HEK293T (cell line): ENCODE results near the gene ROS1.

Experiments
- CTCF ChIA-PET: fragments of 350-600 bp; formaldehyde crosslinking; extraction: SDS; loops from one replicate; lab custom pipeline; 2021; ENCODE audit warnings: antibody characterized with exemption, inconsistent platforms; lab: Yijun Ruan, JAX
- POLR2A ChIA-PET: fragments of 350-600 bp; formaldehyde crosslinking; extraction: SDS; loops from one replicate; lab custom pipeline; 2020; ENCODE audit warnings: antibody characterized with exemption, inconsistent platforms; lab: Yijun Ruan, JAX
- DNase-seq: peaks from one replicate; pipeline ENCODE4 v3.0.0; 2012; ENCODE audit warnings: mixed read lengths; ENCODE audit errors: extremely low spot score
- ARNT ChIP-seq: fragments of 450-650 bp; IDR thresholded peaks from 2 replicates; pipeline ENCODE4 v1.6.1; 2017; ENCODE audit warnings: mild to moderate bottlenecking
- BHLHE40 ChIP-seq: fragments of 450-650 bp; IDR thresholded peaks from 2 replicates; pipeline ENCODE4 v1.6.1; 2016; ENCODE audit warnings: mild to moderate bottlenecking, moderate library complexity, borderline replicate concordance
- CTBP1 ChIP-seq: fragments of 450-650 bp; IDR thresholded peaks from 2 replicates; pipeline ENCODE4 v1.6.1; 2016; ENCODE audit warnings: borderline replicate concordance
- ELF4 ChIP-seq: fragments of 450-650 bp; IDR thresholded peaks from 2 replicates; pipeline ENCODE4 v1.6.1; 2017; ENCODE audit warnings: antibody characterized with exemption
- FOXA1 ChIP-seq: fragments of 450-650 bp; IDR thresholded peaks from 2 replicates; pipeline ENCODE4 v1.6.1; 2016; ENCODE audit warnings: mild to moderate bottlenecking
- FOXK2 ChIP-seq: fragments of 450-650 bp; IDR thresholded peaks from 2 replicates; pipeline ENCODE4 v1.6.1; 2016; ENCODE audit warnings: mild to moderate bottlenecking
- FOXM1 ChIP-seq: fragments of 450-650 bp; IDR thresholded peaks from 2 replicates; pipeline ENCODE4 v1.6.1; 2017; ENCODE audit warnings: mild to moderate bottlenecking, borderline replicate concordance
- HDGF ChIP-seq: fragments of 450-650 bp; IDR thresholded peaks from 2 replicates; pipeline ENCODE4 v1.6.1; 2017; ENCODE audit warnings: antibody characterized with exemption, borderline replicate concordance
- L3MBTL2 ChIP-seq: fragments of 450-650 bp; conservative IDR thresholded peaks from 2 replicates; pipeline ENCODE4 v1.6.1; 2016; ENCODE audit warnings: mild to moderate bottlenecking
- LEF1 ChIP-seq: fragments of 450-650 bp; IDR thresholded peaks from 2 replicates; pipeline ENCODE4 v1.6.1; 2017; ENCODE audit warnings: mild to moderate bottlenecking, borderline replicate concordance
- NFRKB ChIP-seq: fragments of 450-650 bp; IDR thresholded peaks from 2 replicates; pipeline ENCODE4 v1.6.1; 2016; ENCODE audit warnings: mild to moderate bottlenecking, moderate library complexity
- SP1 ChIP-seq: fragments of 450-650 bp; IDR thresholded peaks from 2 replicates; pipeline ENCODE4 v1.6.1; 2017
- SUZ12 ChIP-seq: fragments of 450-650 bp; IDR thresholded peaks from 2 replicates; pipeline ENCODE4 v1.6.1; 2016; ENCODE audit warnings: mild to moderate bottlenecking
- TARDBP ChIP-seq: fragments of 450-650 bp; IDR thresholded peaks from 2 replicates; pipeline ENCODE4 v1.6.1; 2016
- ZNF384 ChIP-seq: fragments of 450-650 bp; IDR thresholded peaks from 2 replicates; pipeline ENCODE4 v1.6.1; 2016
- TF ChIP-seq, protein P1 (sequence below): fragments of 450-650 bp; IDR thresholded peaks from 2 replicates; pipeline ENCODE4 v1.6.1; 2016

ROS1 gene

DNA sequence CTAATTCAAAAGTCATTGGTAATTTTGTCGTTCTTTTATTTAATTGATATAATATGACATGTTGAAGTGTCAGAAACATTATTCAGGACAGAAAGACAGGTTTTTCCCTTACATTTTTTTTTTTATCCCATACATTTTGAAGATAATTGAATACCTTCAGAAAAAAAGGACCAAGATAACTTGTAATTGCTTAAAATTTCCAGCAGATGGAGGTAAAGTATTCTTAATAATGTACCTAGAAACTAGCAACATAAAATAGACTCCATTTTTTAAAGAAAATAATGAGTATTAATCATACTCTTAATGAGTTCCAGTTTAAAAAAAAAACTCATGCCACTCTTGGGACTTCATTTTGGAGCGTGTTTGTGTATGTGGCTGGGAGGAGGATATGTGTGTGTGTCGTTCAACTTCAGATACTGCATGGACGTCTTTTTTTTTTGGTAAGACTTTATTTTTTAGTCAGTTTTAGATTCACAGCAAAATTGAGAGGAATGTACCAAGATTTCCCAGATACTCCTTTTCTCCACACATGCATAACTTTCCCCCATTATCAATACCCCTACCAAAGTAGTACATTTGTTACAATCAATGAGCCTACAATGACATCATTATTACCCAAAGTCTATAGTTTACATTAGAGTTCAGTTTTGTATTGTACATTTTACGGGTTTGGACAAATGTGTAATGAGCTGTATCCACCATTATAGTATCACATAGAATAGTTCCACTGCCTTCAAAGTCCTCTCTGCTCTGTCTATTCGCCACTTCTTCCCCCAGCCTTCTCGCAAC, 79.4 kb downstream of the ROS1 start:
- ChIA-PET POLR2A (no interaction called here), CTCF (interaction anchor here (0.7 kb wide), 1 partner anchor 103 kb away, joined by 3 read pairs; no protein-coding TSS in a partner anchor)
- TF ChIP-seq ZNF384 (peak; percentile 66; the same call in 1 of the 2 replicates), FOXM1 (no peak), CTBP1 (no peak)
- DNase-seq, result no peak

DNA sequence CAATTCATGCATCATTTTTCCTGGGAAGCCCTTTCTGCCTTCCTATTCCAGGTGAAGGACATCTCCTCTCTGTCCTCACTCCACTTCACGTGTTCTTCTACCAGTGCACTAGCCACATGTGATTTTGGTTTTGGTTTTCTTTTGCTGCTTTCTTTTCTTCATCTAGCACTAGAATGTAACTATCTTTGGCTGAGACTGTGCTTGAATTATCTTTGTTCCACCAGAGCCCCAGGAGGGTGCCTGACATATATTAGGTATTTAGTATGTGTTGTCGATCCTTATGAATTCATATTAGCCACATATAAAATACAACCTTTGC, 80.5 kb downstream of the ROS1 start:
- no peak for DNase-seq
- CTCF ChIA-PET, result no interaction called here
- TF ChIP-seq CTBP1, result no peak
- TF ChIP-seq FOXA1, result no peak
- TF ChIP-seq ZNF384, result no peak
- TF ChIP-seq FOXM1, result no peak
- TF ChIP-seq FOXK2, result no peak
- TF ChIP-seq ELF4, result no peak
- no peak for TF ChIP-seq BHLHE40
- no peak for TF ChIP-seq LEF1
- no peak for TF ChIP-seq L3MBTL2
- TF ChIP-seq NFRKB, result no peak
- no peak for TF ChIP-seq SP1
- no peak for TF ChIP-seq ARNT
- TF ChIP-seq, protein P1, sequence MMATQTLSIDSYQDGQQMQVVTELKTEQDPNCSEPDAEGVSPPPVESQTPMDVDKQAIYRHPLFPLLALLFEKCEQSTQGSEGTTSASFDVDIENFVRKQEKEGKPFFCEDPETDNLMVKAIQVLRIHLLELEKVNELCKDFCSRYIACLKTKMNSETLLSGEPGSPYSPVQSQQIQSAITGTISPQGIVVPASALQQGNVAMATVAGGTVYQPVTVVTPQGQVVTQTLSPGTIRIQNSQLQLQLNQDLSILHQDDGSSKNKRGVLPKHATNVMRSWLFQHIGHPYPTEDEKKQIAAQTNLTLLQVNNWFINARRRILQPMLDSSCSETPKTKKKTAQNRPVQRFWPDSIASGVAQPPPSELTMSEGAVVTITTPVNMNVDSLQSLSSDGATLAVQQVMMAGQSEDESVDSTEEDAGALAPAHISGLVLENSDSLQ, result no peak
- POLR2A ChIA-PET, result no interaction called here

DNA sequence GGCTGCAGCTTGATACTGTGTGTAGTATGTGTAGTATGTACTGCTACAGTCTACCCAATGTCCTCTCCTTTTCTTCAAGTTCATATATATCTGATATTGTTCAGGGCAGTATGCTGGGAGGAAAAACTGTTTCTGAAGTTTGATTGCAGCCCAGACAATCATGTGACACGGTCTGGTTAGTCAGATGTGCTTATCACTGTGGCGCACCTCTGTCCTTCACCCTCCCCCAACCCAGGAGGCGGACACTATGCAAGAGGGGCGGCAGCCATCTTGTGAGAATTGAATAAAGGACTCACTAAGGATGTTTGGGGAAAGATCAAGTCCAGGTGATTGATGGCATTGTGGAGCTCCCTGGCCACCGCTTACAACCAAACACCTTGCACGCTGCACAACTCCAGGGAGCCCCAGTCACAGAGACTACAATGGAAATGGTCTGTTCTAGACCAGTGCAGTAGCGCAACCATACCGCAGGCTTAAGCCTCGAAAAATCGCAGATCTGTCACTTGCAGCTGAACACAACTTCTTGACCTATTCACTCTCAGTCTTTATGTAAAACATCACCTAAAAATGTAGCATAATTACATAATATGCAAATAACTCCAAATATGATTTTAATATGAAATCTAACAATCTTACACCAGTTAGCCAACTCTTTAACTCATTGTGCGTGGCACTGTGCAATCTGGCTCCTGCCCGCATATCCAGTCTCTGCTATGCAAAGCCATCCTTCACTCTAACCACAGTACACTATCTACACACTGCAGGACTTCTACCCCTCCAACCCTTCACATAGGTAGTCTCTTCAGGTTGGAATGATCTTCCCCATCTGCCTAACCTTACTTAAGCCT, 81.1 kb downstream of the ROS1 start:
- POLR2A ChIA-PET, result no interaction called here
- DNase-seq, result no peak
- TF ChIP-seq FOXK2 (no peak), L3MBTL2 (no peak), SUZ12 (no peak), FOXM1 (no peak), BHLHE40 (no peak), HDGF (no peak), ARNT (no peak), SP1 (no peak), LEF1 (no peak), ELF4 (no peak), NFRKB (no peak), CTBP1 (no peak), TARDBP (no peak)
- TF ChIP-seq, protein P1, result no peak
- CTCF ChIA-PET, result no interaction called here

DNA sequence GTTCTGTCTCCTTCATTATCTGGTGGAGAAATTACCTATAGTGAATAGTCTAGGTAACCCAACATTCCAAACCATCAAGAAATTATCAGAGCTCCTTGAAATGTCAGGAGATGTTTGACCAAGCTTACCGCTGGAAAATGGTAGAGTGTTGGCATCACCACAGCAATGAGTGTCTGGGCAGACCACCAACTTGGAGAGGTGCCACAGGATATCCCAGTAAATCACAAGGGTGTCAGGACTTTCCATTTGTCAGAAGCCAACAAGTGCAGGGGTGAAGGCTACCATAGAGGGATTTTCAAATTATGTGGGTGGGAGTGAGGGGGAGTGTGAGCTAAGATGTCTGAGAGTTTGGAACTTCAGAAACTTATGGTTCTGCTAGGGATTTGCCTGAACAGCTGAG, 87.2 kb downstream of the ROS1 start:
- ChIA-PET POLR2A (no interaction called here), CTCF (no interaction called here)
- TF ChIP-seq TARDBP, result no peak
- no peak for TF ChIP-seq CTBP1
- TF ChIP-seq BHLHE40, result no peak
- no peak for TF ChIP-seq FOXA1
- no peak for TF ChIP-seq SUZ12
- TF ChIP-seq SP1, result no peak
- no peak for TF ChIP-seq ELF4
- TF ChIP-seq, protein P1, result no peak
- TF ChIP-seq FOXK2, result no peak
- no peak for TF ChIP-seq ARNT
- no peak for TF ChIP-seq NFRKB
- no peak for TF ChIP-seq L3MBTL2
- no peak for TF ChIP-seq FOXM1
- no peak for TF ChIP-seq ZNF384
- TF ChIP-seq HDGF, result no peak
- TF ChIP-seq LEF1, result no peak
- DNase-seq, result no peak

DNA sequence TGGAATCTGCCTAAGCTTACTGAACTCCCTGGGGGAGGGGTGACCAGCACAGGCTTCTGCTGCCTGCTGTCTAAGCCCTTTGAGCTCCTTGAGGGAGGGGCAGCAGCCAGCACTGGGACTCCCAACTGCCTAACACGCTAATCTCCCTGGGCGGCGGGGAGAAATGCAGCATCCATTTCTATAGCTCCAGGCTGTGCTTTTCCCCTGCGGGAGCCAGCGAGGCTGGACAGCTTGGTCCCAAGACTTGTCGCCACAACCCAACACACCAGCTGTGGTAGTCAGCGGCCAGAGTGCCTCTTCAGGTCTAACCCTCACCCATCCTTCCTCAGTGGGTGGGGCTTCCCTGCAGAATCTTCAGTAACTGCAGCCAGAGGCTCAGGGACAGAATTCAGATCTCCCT, 95.8 kb downstream of the ROS1 start:
- no peak for DNase-seq
- POLR2A ChIA-PET, result no interaction called here
- TF ChIP-seq ELF4 (no peak), SP1 (no peak), L3MBTL2 (no peak), BHLHE40 (no peak)
- CTCF ChIA-PET, result no interaction called here

DNA sequence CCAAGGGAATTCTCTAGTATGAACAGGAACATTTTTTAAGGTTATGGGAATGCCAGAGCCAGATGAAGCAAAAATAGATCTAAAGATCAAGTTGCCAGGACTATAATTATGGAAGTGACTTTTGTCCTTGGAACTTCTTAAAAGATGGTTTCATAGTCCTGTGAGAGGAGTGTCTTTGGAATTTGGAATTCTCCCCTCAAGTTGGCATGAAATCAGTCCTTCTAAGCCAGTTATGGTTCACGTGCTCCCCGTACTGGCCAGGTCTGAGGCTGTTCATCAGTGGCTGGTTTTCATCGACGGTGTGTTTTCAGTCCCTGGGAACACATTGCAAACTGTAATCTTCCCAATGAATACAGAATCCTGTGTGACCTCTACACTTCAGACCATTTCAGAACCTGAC, 97.2 kb downstream of the ROS1 start:
- POLR2A ChIA-PET, result no interaction called here
- TF ChIP-seq FOXA1, result no peak
- no peak for TF ChIP-seq L3MBTL2
- TF ChIP-seq TARDBP, result no peak
- no peak for TF ChIP-seq ZNF384
- no peak for TF ChIP-seq FOXM1
- CTCF ChIA-PET, result no interaction called here
- DNase-seq, result no peak
